Esophagus squamous epithelium (tissue), 4 donors: ENCODE measurements around the gene RCAN3.

Experiments used
- POLR2A ChIP-seq, 4 donors: fragments of 450-650 bp; IDR thresholded peaks; one replicate each; pipeline ENCODE4 v1.6.1; 2017; ENCODE audit warnings: antibody characterized with exemption in 4 of 4, mild to moderate bottlenecking in 4 of 4, moderate library complexity in 3 of 4
- TF ChIP-seq, protein P1 (sequence below), 6 experiments: fragments of 450-650 bp in 4 of 6; fragments of 200-600 bp in 2 of 6; sonication (generic) in 2 of 6; IDR thresholded peaks; one replicate each; pipeline ENCODE4 v1.5.1; 2016 to 2019; ENCODE audit warnings: antibody characterized with exemption in 6 of 6, mild to moderate bottlenecking in 4 of 6, moderate library complexity in 4 of 6

DNA sequence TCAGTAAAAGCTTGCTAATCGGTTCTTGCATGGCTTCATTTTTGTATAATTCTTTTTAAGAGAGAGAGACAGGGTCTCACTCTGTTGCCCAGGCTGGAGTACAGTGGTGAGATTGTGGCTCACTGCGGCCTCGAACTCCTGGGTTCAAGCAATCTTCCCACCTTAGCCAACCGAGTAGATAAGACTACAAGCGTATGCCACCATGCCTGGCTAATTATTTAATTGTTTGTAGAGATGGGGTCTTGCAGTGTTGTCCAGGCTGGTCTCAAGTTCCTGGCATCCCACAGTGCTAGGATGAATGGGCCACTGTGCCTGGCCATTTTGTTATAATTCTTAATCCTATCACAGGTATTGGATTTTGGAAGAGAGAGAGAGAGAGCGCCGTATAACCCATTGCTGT is 23.4 kb downstream of the RCAN3 start:
- TF ChIP-seq, protein P1, sequence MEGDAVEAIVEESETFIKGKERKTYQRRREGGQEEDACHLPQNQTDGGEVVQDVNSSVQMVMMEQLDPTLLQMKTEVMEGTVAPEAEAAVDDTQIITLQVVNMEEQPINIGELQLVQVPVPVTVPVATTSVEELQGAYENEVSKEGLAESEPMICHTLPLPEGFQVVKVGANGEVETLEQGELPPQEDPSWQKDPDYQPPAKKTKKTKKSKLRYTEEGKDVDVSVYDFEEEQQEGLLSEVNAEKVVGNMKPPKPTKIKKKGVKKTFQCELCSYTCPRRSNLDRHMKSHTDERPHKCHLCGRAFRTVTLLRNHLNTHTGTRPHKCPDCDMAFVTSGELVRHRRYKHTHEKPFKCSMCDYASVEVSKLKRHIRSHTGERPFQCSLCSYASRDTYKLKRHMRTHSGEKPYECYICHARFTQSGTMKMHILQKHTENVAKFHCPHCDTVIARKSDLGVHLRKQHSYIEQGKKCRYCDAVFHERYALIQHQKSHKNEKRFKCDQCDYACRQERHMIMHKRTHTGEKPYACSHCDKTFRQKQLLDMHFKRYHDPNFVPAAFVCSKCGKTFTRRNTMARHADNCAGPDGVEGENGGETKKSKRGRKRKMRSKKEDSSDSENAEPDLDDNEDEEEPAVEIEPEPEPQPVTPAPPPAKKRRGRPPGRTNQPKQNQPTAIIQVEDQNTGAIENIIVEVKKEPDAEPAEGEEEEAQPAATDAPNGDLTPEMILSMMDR (IDR thresholded peaks at IDR 0.05), result no peak
- no peak for TF ChIP-seq POLR2A (IDR thresholded peaks at IDR 0.05)
